ENCODE results near the gene BLM.

DNA sequence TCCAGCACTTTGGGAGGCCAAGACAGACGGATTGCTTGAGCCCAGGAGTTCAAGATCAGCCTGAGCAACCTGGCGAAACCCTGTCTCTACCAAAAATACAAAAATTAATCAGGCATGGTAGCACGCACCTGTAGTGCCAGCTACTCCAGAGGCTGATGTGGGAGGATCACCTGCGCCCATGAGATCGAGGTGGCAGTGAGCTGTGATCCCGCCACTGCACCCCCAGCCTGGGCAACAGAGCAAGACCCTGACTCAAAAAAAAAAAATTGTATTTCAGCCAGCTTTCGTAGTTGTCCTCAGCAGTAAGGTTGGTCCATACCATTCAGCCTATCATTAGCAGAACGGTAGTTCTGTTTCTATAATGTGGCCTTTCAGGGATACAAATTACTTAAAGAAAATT, 84.7 kb downstream of the BLM start:
- TF ChIP-seq, protein P1, sequence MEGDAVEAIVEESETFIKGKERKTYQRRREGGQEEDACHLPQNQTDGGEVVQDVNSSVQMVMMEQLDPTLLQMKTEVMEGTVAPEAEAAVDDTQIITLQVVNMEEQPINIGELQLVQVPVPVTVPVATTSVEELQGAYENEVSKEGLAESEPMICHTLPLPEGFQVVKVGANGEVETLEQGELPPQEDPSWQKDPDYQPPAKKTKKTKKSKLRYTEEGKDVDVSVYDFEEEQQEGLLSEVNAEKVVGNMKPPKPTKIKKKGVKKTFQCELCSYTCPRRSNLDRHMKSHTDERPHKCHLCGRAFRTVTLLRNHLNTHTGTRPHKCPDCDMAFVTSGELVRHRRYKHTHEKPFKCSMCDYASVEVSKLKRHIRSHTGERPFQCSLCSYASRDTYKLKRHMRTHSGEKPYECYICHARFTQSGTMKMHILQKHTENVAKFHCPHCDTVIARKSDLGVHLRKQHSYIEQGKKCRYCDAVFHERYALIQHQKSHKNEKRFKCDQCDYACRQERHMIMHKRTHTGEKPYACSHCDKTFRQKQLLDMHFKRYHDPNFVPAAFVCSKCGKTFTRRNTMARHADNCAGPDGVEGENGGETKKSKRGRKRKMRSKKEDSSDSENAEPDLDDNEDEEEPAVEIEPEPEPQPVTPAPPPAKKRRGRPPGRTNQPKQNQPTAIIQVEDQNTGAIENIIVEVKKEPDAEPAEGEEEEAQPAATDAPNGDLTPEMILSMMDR (conservative IDR thresholded peaks at IDR 0.05 in 1 of 2, IDR thresholded peaks at IDR 0.05 in 1 of 2; ENCODE audit: extremely low read depth in 1 of 2, insufficient read depth in 1 of 2, low read depth in 1 of 2, low read length in 2 of 2): no peak
- TF ChIP-seq EZH2 (IDR thresholded peaks at IDR 0.05; ENCODE audit: borderline replicate concordance, low read length): no peak
